Nephron progenitor cell (in vitro differentiated cells): ENCODE results near the gene OSTN.
A peak's percentile ranks its signal among the peaks of the same experiment; 100 is the strongest.

ENCODE experiments used
- DNase-seq: peaks from one replicate; pipeline ENCODE4 v3.0.0; 2021
- H3K27ac Mint-ChIP-seq: 2 replicates; pipeline ENCODE4 v1.8.0; 2021; ENCODE audit warnings: mild to moderate bottlenecking, moderate library complexity, mixed read lengths
- H3K27me3 Mint-ChIP-seq: 2 replicates; pipeline ENCODE4 v1.8.0; 2021; ENCODE audit warnings: mild to moderate bottlenecking, low read depth, mixed read lengths; ENCODE audit not compliant: poor library complexity
- H3K36me3 Mint-ChIP-seq: 2 replicates; pipeline ENCODE4 v1.8.0; 2021; ENCODE audit warnings: low read depth, mixed read lengths
- H3K4me1 Mint-ChIP-seq: 2 replicates; pipeline ENCODE4 v1.8.0; 2021; ENCODE audit warnings: mixed read lengths
- H3K4me3 Mint-ChIP-seq: 2 replicates; pipeline ENCODE4 v1.8.0; 2021; ENCODE audit warnings: mild to moderate bottlenecking, moderate library complexity, mixed read lengths
- H3K9me3 Mint-ChIP-seq: 2 replicates; pipeline ENCODE4 v1.8.0; 2021; ENCODE audit warnings: mild to moderate bottlenecking, moderate library complexity, mixed read lengths
- TF ChIP-seq, protein P1 (sequence below): fragments of 200-600 bp; sonication (generic); IDR thresholded peaks from 2 replicates; pipeline ENCODE4 v1.5.0; 2021; ENCODE audit warnings: antibody characterized with exemption

OSTN gene

DNA sequence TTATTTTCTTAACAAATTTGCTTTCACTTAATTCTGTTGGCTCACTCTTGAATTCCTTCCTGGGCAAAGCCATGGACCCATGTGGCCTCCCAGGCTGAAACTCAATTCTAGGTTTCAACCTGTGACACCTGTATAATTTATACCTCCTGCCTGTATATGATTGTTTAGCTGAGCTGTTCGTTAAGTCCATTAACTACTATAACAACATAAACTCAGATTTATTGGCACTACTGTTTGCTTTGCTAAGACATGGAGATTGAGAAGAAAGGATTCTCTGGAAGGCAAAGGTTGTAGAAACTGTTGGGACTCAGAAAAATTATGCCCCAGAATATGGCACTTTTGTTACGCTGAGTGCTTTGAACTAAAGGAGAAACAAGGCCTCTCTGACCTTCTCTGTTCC is 103.4 kb downstream of the OSTN start:
- Mint-ChIP-seq H3K4me1 (peaks cover 39% of the 10 kb centered on the region), H3K27me3 (no peaks in the 10 kb centered on the region), H3K4me3 (peak overlapping the region; percentile 6), H3K27ac (no peak overlapping the region), H3K9me3 (no peaks in the 10 kb centered on the region), H3K36me3 (no peaks in the 10 kb centered on the region)
- TF ChIP-seq, protein P1, sequence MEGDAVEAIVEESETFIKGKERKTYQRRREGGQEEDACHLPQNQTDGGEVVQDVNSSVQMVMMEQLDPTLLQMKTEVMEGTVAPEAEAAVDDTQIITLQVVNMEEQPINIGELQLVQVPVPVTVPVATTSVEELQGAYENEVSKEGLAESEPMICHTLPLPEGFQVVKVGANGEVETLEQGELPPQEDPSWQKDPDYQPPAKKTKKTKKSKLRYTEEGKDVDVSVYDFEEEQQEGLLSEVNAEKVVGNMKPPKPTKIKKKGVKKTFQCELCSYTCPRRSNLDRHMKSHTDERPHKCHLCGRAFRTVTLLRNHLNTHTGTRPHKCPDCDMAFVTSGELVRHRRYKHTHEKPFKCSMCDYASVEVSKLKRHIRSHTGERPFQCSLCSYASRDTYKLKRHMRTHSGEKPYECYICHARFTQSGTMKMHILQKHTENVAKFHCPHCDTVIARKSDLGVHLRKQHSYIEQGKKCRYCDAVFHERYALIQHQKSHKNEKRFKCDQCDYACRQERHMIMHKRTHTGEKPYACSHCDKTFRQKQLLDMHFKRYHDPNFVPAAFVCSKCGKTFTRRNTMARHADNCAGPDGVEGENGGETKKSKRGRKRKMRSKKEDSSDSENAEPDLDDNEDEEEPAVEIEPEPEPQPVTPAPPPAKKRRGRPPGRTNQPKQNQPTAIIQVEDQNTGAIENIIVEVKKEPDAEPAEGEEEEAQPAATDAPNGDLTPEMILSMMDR, result no peak
- no peak for DNase-seq

DNA sequence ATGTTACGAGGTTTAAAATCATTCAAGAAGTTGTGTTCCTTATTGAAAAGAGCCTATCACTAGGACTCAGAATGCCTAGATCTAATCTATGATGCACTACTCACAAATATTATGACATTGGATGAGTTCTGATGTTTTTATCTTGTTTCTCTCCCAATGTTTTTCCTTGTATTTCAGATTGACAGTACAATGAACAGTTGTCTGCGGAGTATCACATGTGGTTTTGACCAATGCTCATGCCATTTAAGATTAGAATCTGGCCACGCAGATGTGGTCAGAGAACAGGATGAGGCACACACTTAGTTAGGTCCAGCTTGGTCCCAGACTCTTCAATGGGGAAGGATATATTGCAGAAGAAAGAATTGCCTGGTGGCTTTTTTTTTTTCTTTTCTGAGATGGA is 104.6 kb downstream of the OSTN start:
- Mint-ChIP-seq H3K4me1 (peaks cover 34% of the 10 kb centered on the region), H3K27ac (no peak overlapping the region), H3K27me3 (peaks cover 3% of the 10 kb centered on the region), H3K9me3 (no peaks in the 10 kb centered on the region), H3K4me3 (no peak overlapping the region), H3K36me3 (no peaks in the 10 kb centered on the region)
- no peak for DNase-seq
- TF ChIP-seq, protein P1, result no peak

GRCh38 chr3:191306428-191306827 is 107.4 kb downstream of the OSTN start:
- Mint-ChIP-seq H3K27me3 (peaks cover 3% of the 10 kb centered on the region), H3K4me1 (peaks cover 20% of the 10 kb centered on the region), H3K9me3 (no peaks in the 10 kb centered on the region), H3K36me3 (no peaks in the 10 kb centered on the region), H3K4me3 (no peak overlapping the region), H3K27ac (no peak overlapping the region)
- DNase-seq, result no peak
- TF ChIP-seq, protein P1, result no peak

DNA sequence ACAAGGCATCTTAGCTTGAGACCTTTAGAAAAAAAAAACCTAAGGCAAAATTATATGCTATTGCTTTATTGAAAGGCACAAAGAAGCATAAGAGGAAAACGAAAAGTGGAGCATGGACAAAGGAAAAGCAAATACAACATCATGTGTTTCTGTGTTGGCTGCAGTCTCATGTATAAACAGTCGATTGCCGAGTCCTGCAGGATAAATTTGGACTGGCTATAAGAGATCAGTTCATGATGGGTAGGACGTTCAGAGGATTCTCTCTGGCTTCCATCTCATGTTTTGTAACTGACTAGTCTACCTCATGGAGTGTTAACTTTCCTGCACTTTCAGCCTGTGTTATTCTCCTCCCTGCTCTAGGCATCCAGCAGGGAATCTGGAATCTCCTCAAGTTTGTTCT is 108.3 kb downstream of the OSTN start:
- Mint-ChIP-seq H3K9me3 (no peaks in the 10 kb centered on the region), H3K27ac (no peak overlapping the region), H3K4me1 (peaks cover 12% of the 10 kb centered on the region), H3K36me3 (no peaks in the 10 kb centered on the region), H3K4me3 (no peak overlapping the region), H3K27me3 (peaks cover 3% of the 10 kb centered on the region)
- DNase-seq, result no peak
- TF ChIP-seq, protein P1, result no peak

DNA sequence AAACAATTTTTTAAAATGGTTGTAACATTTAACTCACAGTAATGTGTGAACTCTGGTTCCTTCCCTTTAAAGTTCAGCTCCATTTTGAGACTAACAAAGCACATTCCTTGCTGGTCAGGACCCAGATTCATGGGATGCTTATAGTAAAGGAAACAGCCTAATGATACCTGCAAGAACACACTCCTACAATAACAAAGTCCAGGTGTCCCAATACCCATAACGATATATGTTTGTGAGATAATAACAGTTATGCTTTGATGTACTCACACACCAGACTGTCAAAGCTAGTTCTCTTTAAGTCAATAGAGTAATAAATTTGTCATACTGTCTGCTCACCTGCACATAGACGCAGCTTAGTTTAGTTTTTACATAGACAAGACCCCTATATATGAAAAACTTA is 114.3 kb downstream of the OSTN start:
- TF ChIP-seq, protein P1, result no peak
- Mint-ChIP-seq H3K27ac (no peak overlapping the region), H3K9me3 (peaks cover 7% of the 10 kb centered on the region), H3K4me3 (no peak overlapping the region), H3K27me3 (peaks cover 7% of the 10 kb centered on the region), H3K4me1 (no peaks in the 10 kb centered on the region), H3K36me3 (no peaks in the 10 kb centered on the region)
- no peak for DNase-seq

DNA sequence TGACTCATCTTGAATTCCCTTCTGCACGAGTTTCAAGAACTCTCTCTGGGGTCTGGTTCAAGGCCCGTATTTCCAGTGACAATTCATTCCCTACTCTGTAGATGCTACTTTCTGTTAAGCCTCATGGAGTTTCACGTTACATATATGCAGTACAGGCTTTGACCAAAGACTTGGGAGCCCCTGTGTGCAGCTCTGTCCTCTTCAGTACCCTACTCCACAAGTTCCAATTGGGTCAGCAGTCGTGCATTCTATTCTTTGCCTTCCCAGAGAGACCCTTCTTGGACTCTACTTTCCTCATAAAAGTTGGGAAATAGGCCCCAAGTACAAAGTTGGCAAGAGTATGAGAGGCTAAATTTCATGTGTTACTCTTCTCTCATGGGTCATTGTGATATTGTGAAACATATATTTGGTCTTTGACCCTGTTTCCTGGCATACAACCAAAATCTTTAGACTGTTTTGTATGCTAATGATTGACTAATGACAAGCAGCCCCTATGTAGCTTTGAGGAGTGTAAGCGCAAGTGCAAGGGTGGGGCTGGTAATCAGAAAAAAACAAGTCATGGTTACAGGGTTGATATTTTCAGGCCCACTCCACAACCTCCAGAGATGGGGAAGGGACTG is 115.2 kb downstream of the OSTN start:
- Mint-ChIP-seq H3K9me3 (peaks cover 7% of the 10 kb centered on the region), H3K4me3 (no peak overlapping the region), H3K27me3 (peaks cover 7% of the 10 kb centered on the region), H3K36me3 (no peaks in the 10 kb centered on the region), H3K4me1 (no peaks in the 10 kb centered on the region), H3K27ac (no peak overlapping the region)
- TF ChIP-seq, protein P1, result no peak
- no peak for DNase-seq
